HepG2 (cell line): Measurements from ENCODE around the gene NEGR1. TPM values are rescaled to one million over a fixed set of nuclear protein-coding genes. Genes with fewer than 3 reads are reported as not detected.

Experiments used
- ATAC-seq: fragments of 200-7000 bp; cut with Tn5 transposase; 3 replicates; pipeline ENCODE4 v1.9.1; 2020; ENCODE audit warnings: mild to moderate bottlenecking, moderate library complexity
- BruUV-seq: library from RNA; stranded (reverse); fragments of 400-500 nt; replicated peaks from 2 replicates; lab custom pipeline; 2021; lab: Mats Ljungman, UMichigan
- CTCF ChIA-PET: fragments of 300-600 bp; formaldehyde crosslinking; extraction: SDS; loops from one replicate; lab custom pipeline; 2021; ENCODE audit warnings: low total read pairs, inconsistent platforms, low intra/inter-chr PET ratio; lab: Yijun Ruan, JAX
- POLR2A ChIA-PET: fragments of 350-600 bp; sonication (Branson Sonifier 250); formaldehyde crosslinking; loops from one replicate; lab custom pipeline; 2020; ENCODE audit warnings: antibody characterized with exemption, inconsistent platforms; lab: Yijun Ruan, JAX
- DNase-seq: peaks from one replicate; pipeline ENCODE4 v3.0.0-alpha.2; 2015; ENCODE audit warnings: low spot score
- FAIRE-seq: peaks from 3 replicates; lab custom pipeline; 2011; peaks lifted over from hg19 to GRCh38; lab: Jason Lieb, UNC
- H2AFZ ChIP-seq: one replicate; pipeline ENCODE4 v1.6.1; 2011; ENCODE audit warnings: low read length, inconsistent platforms
- H3K27ac ChIP-seq: fragments of 300-600 bp; 3 replicates; pipeline ENCODE4 v1.8.0; 2011; ENCODE audit warnings: mixed run types, mild to moderate bottlenecking, mixed read lengths, low read length, inconsistent platforms; ENCODE audit not compliant: insufficient read depth; ENCODE audit errors: extremely low read length
- H3K27me3 ChIP-seq, 2 experiments: fragments of 200-600 bp in 1 of 2; 2 replicates in 1 of 2; 3 replicates in 1 of 2; pipeline versions ENCODE4 v1.6.0 to v1.8.0; 2011; ENCODE audit warnings: low read length in 2 of 2, mild to moderate bottlenecking in 2 of 2, moderate library complexity in 2 of 2, inconsistent platforms in 1 of 2; ENCODE audit not compliant: insufficient read depth in 2 of 2, control insufficient read depth in 1 of 2
- H3K36me3 ChIP-seq, 2 experiments: fragments of 200-600 bp in 1 of 2; replicated peaks in 1 of 2; 2 replicates in 1 of 2; 3 replicates in 1 of 2; pipeline versions ENCODE4 v1.5.1 to v1.8.0; 2011; ENCODE audit warnings: low read length in 2 of 2, inconsistent platforms in 1 of 2; ENCODE audit not compliant: insufficient read depth in 2 of 2, control insufficient read depth in 1 of 2
- H3K4me1 ChIP-seq: 2 replicates; pipeline ENCODE4 v1.5.1; 2012; ENCODE audit warnings: low read length, inconsistent platforms; ENCODE audit not compliant: insufficient read depth
- H3K4me2 ChIP-seq: 2 replicates; pipeline ENCODE4 v1.6.0; 2011; ENCODE audit warnings: low read depth, low read length, inconsistent platforms
- H3K4me3 ChIP-seq, 3 experiments: fragments of 200-600 bp in 1 of 3; sonication (generic), shearing (Covaris generic) in 1 of 3; replicated peaks in 1 of 3; 2 replicates each; pipeline ENCODE4 v1.5.1; 2011 to 2016; ENCODE audit warnings: low read length in 3 of 3, inconsistent platforms in 2 of 3, low read depth in 2 of 3, mild to moderate bottlenecking in 2 of 3, control low read depth in 1 of 3, mixed read lengths in 1 of 3; ENCODE audit not compliant: insufficient read depth in 1 of 3
- H3K79me2 ChIP-seq: one replicate; pipeline ENCODE4 v1.6.1; 2011; ENCODE audit warnings: low read length, inconsistent platforms; ENCODE audit not compliant: insufficient read depth
- H3K9ac ChIP-seq: 2 replicates; pipeline ENCODE4 v1.6.0; 2011; ENCODE audit warnings: mild to moderate bottlenecking, low read depth, low read length, inconsistent platforms; ENCODE audit not compliant: insufficient read depth
- H3K9me3 ChIP-seq: 2 replicates; pipeline ENCODE4 v1.5.1; 2012; ENCODE audit warnings: mild to moderate bottlenecking, low read length
- H4K20me1 ChIP-seq: 2 replicates; pipeline ENCODE4 v1.6.0; 2011; ENCODE audit warnings: inconsistent platforms, mild to moderate bottlenecking, low read length, moderate library complexity; ENCODE audit not compliant: insufficient read depth
- IRF1 ChIP-seq: sonication (generic); formaldehyde crosslinking; IDR thresholded peaks from 2 replicates; pipeline ENCODE4 v1.4.0; 2020; ENCODE audit warnings: low read depth, mild to moderate bottlenecking, missing genetic modification reagents
- JARID2 ChIP-seq: sonication (generic); formaldehyde crosslinking; IDR thresholded peaks from 2 replicates; pipeline ENCODE4 v1.8.1; 2023; ENCODE audit warnings: missing genetic modification reagents, inconsistent platforms; ENCODE audit not compliant: insufficient replicate concordance
- KDM4B ChIP-seq: sonication (generic); formaldehyde crosslinking; IDR thresholded peaks from 2 replicates; pipeline ENCODE4 v1.4.0; 2020; ENCODE audit warnings: missing genetic modification reagents
- NFAT5 ChIP-seq: sonication (generic); formaldehyde crosslinking; IDR thresholded peaks from 2 replicates; pipeline ENCODE4 v1.4.0; 2020; ENCODE audit warnings: missing genetic modification reagents
- TCF7L2 ChIP-seq: IDR thresholded peaks from 2 replicates; pipeline ENCODE4 v1.6.1; 2011; ENCODE audit warnings: mild to moderate bottlenecking, low read depth, low read length, moderate library complexity
- WGBS: methylation state at CpG from one replicate; pipeline ENCODE4 v1.1.6; 2017; ENCODE audit warnings: low lambda C conversion rate; 5-methylcytosine and 5-hydroxymethylcytosine counted together
- in situ Hi-C: cut with HindIII; loops from 2 replicates; pipeline ENCODE4 v1.10.0; 2017; ENCODE audit warnings: low pct_unique_long_range_greater_than_20kb; ENCODE audit not compliant: extremely low pct_ligation_motif_present
- intact Hi-C: fragments of 100-400 bp; cut with micrococcal nuclease; formaldehyde crosslinking; loops from one replicate; pipeline ENCODE4 v1.10.0; 2022; ENCODE audit not compliant: unreplicated experiment
- polyA plus RNA-seq, 8 experiments: library from polyadenylated mRNA; depleted of rRNA in 3 of 8; stranded (reverse) in 7 of 8; unstranded in 1 of 8; fragments of >200 nt; fragmentation: Illumina TruSeq in 4 of 8; extraction: Trizol in 4 of 8; gene quantifications; 2 replicates each; pipeline versions ENCODE4 v1.2.1 to v1.2.3, GENCODE V29; 2011 to 2016; ENCODE audit warnings: low read depth in 4 of 8, missing spikeins in 1 of 8, mixed read lengths in 1 of 8; ENCODE audit not compliant: insufficient read depth in 1 of 8
- total RNA-seq, 5 experiments: library from RNA; depleted of rRNA; stranded (reverse); fragments of >200 nt; fragmentation: Illumina TruSeq; extraction: Trizol; gene quantifications; 2 replicates each; pipeline ENCODE4 v1.2.3, GENCODE V29; 2016; ENCODE audit warnings: low read depth in 1 of 5

NEGR1 gene
- total and polyA plus RNA-seq, 2 of the 13 experiments (the other 11 are each of a cell fraction or from before 2014, with no cell fraction given), result not detected

GRCh38 chr1:72066431-72066830 lies 215.9 kb downstream of the NEGR1 start:
- ChIA-PET CTCF (no interaction called here), POLR2A (no interaction called here)
- Histone ChIP-seq H3K4me3 (no peak overlapping the region), H3K27me3 (no peaks in the 10 kb centered on the region), H3K4me2 (no peak overlapping the region), H4K20me1 (no peaks in the 10 kb centered on the region), H3K27ac (no peak overlapping the region), H3K9me3 (no peaks in the 10 kb centered on the region), H3K79me2 (no peaks in the 10 kb centered on the region), H3K36me3 (no peaks in the 10 kb centered on the region), H3K9ac (no peak overlapping the region), H3K4me1 (no peaks in the 10 kb centered on the region), H2AFZ (no peak overlapping the region)
- DNase-seq (no peak), FAIRE-seq (no peak), ATAC-seq (no peak)
- WGBS, result under 1% methylated on average over 7 of the region's 7 CpGs
- intact Hi-C loops (no loop called here), in situ Hi-C loops (no loop called here)
- TF ChIP-seq KDM4B (CRISPR knock-in tag) (no peak), JARID2 (no peak)
- BruUV-seq, result no TSS peak

GRCh38 chr1:72064196-72065075 lies 217.9 kb downstream of the NEGR1 start:
- H3K4me3 ChIP-seq, result no peak overlapping the region
- FAIRE-seq, result no peak
- 3% methylated on average over 3 of the region's 3 CpGs for WGBS
- intact Hi-C loops, result no loop called here
- H3K9me3 ChIP-seq, result no peaks in the 10 kb centered on the region
- DNase-seq, result no peak
- no peak overlapping the region for H2AFZ ChIP-seq
- H3K4me2 ChIP-seq, result no peak overlapping the region
- in situ Hi-C loops, result no loop called here
- no peaks in the 10 kb centered on the region for H3K4me1 ChIP-seq
- ChIA-PET POLR2A (no interaction called here), CTCF (no interaction called here)
- no peak overlapping the region for H3K27ac ChIP-seq
- ATAC-seq, result no peak
- no TSS peak for BruUV-seq
- H3K79me2 ChIP-seq, result no peaks in the 10 kb centered on the region
- no peaks in the 10 kb centered on the region for H3K27me3 ChIP-seq
- no peaks in the 10 kb centered on the region for H4K20me1 ChIP-seq
- no peaks in the 10 kb centered on the region for H3K36me3 ChIP-seq
- no peak overlapping the region for H3K9ac ChIP-seq
- TF ChIP-seq TCF7L2 (no peak), IRF1 (CRISPR knock-in tag) (no peak), NFAT5 (CRISPR knock-in tag) (no peak)
